Neuronal stem cell (in vitro differentiated cells): ENCODE results near the gene MSH5.

Source experiments
- DNase-seq: peaks from one replicate; pipeline ENCODE4 v3.0.0-alpha.2; 2013; ENCODE audit warnings: low spot score
- H2AFZ ChIP-seq: one replicate; pipeline ENCODE4 v1.6.1; 2013; ENCODE audit warnings: mild to moderate bottlenecking, low read length, inconsistent platforms
- H2AK5ac ChIP-seq: 2 replicates; pipeline ENCODE4 v1.6.1; 2013; ENCODE audit warnings: low read depth, mild to moderate bottlenecking, inconsistent platforms, low read length, moderate library complexity, mixed read lengths
- H2BK120ac ChIP-seq: 2 replicates; pipeline ENCODE4 v1.6.1; 2013; ENCODE audit warnings: low read depth, mild to moderate bottlenecking, inconsistent platforms, low read length, moderate library complexity, mixed read lengths
- H2BK12ac ChIP-seq: one replicate; pipeline ENCODE4 v1.6.1; 2013; ENCODE audit warnings: low read length, inconsistent platforms
- H2BK15ac ChIP-seq: 2 replicates; pipeline ENCODE4 v1.6.1; 2013; ENCODE audit warnings: mild to moderate bottlenecking, low read length, inconsistent platforms, mixed read lengths
- H2BK5ac ChIP-seq: one replicate; pipeline ENCODE4 v1.6.1; 2013; ENCODE audit warnings: inconsistent platforms, mild to moderate bottlenecking, low read length, moderate library complexity
- H3K14ac ChIP-seq: one replicate; pipeline ENCODE4 v1.6.1; 2013; ENCODE audit warnings: low read length, inconsistent platforms
- H3K18ac ChIP-seq: 2 replicates; pipeline ENCODE4 v1.6.1; 2013; ENCODE audit warnings: low read length, inconsistent platforms
- H3K23ac ChIP-seq: 2 replicates; pipeline ENCODE4 v1.6.1; 2013; ENCODE audit warnings: low read depth, mild to moderate bottlenecking, mixed read lengths, low read length, inconsistent platforms; ENCODE audit not compliant: poor library complexity
- H3K27ac ChIP-seq: replicated peaks from 3 replicates; pipeline ENCODE4 v1.5.1; 2013; ENCODE audit warnings: low read length, inconsistent platforms
- H3K27me3 ChIP-seq, 3 experiments: 2 replicates each; pipeline ENCODE4 v1.6.1; 2013; ENCODE audit warnings: low read length in 3 of 3, mild to moderate bottlenecking in 2 of 3, inconsistent platforms in 1 of 3, low read depth in 1 of 3, mixed read lengths in 1 of 3, moderate library complexity in 1 of 3; ENCODE audit not compliant: control insufficient read depth in 3 of 3, insufficient read depth in 3 of 3
- H3K36me3 ChIP-seq, 2 donors: replicated peaks in 1 of 2; 2 replicates each; pipeline ENCODE4 v1.6.1; 2013; ENCODE audit warnings: low read length in 2 of 2; ENCODE audit not compliant: control insufficient read depth in 2 of 2, insufficient read depth in 2 of 2
- H3K4ac ChIP-seq: 2 replicates; pipeline ENCODE4 v1.6.1; 2013; ENCODE audit warnings: inconsistent platforms, mild to moderate bottlenecking, low read length, moderate library complexity
- H3K4me1 ChIP-seq, 2 donors: 1 replicate in 1 of 2; 2 replicates in 1 of 2; pipeline ENCODE4 v1.6.1; 2013; ENCODE audit warnings: low read length in 2 of 2, low read depth in 1 of 2; ENCODE audit not compliant: control insufficient read depth in 2 of 2, insufficient read depth in 1 of 2
- H3K4me2 ChIP-seq: one replicate; pipeline ENCODE4 v1.6.1; 2013; ENCODE audit warnings: mild to moderate bottlenecking, low read length, inconsistent platforms; ENCODE audit not compliant: insufficient read depth, poor library complexity, severe bottlenecking
- H3K4me3 ChIP-seq, 2 donors: 2 replicates each; pipeline ENCODE4 v1.5.1; 2013; ENCODE audit warnings: low read length in 2 of 2, mild to moderate bottlenecking in 2 of 2, inconsistent platforms in 1 of 2, moderate library complexity in 1 of 2
- H3K79me1 ChIP-seq: one replicate; pipeline ENCODE4 v1.6.1; 2013; ENCODE audit warnings: low read depth, mild to moderate bottlenecking, inconsistent platforms, low read length, moderate library complexity
- H3K9ac ChIP-seq: one replicate; pipeline ENCODE4 v1.6.1; 2013; ENCODE audit warnings: mild to moderate bottlenecking, low read depth, low read length, inconsistent platforms; ENCODE audit not compliant: poor library complexity
- H3K9me3 ChIP-seq, 2 donors: replicated peaks in 1 of 2; 2 replicates each; pipeline versions ENCODE3 to v1.6.1; 2013; ENCODE audit warnings: low read length in 2 of 2, mild to moderate bottlenecking in 2 of 2, inconsistent platforms in 1 of 2, low read depth in 1 of 2, mixed read lengths in 1 of 2, moderate library complexity in 1 of 2; ENCODE audit not compliant: control insufficient read depth in 2 of 2, insufficient read depth in 1 of 2
- H4K8ac ChIP-seq: one replicate; pipeline ENCODE4 v1.6.1; 2013; ENCODE audit warnings: low read depth, mild to moderate bottlenecking, inconsistent platforms, low read length, moderate library complexity
- H4K91ac ChIP-seq: one replicate; pipeline ENCODE4 v1.6.1; 2013; ENCODE audit warnings: low read length, low read depth, mild to moderate bottlenecking, inconsistent platforms; ENCODE audit not compliant: poor library complexity
- WGBS, 2 donors: extraction: QIAGEN DNeasy Blood & Tissue Kit; methylation state at CpG; one replicate each; pipeline ENCODE4 v1.1.7; 2013; ENCODE audit warnings: missing lambda C conversion rate in 2 of 2, mixed read lengths in 1 of 2; ENCODE audit not compliant: insufficient read length in 2 of 2, insufficient replicate concordance in 1 of 2; ENCODE audit errors: extremely low coverage in 2 of 2; 5-methylcytosine and 5-hydroxymethylcytosine counted together

Gene MSH5

GRCh38 chr6:31794294-31794865 is 54.6 kb downstream of the MSH5 start:
- peaks cover 20 to 66% of the 10 kb centered on the region in 2 donors for H3K36me3 ChIP-seq
- H2AFZ ChIP-seq = peak overlapping the region; percentile 95
- H2BK5ac ChIP-seq = peak overlapping the region; percentile 99
- no CpG with 5 or more reads among the region's 7 CpGs for WGBS, 2 donors
- peak overlapping the region; percentile 77 to 87 for H3K4me3 ChIP-seq
- H3K79me1 ChIP-seq = no peaks in the 10 kb centered on the region
- no peak overlapping the region for H4K8ac ChIP-seq
- H3K4ac ChIP-seq = no peak overlapping the region
- no peaks in the 10 kb centered on the region for H3K27me3 ChIP-seq
- no peak overlapping the region for H2BK12ac ChIP-seq
- H3K23ac ChIP-seq = no peak overlapping the region
- H3K14ac ChIP-seq = no peak overlapping the region
- no peak overlapping the region for H2BK120ac ChIP-seq
- no peak for DNase-seq
- peak overlapping the region; percentile 39 for H3K18ac ChIP-seq
- H3K4me2 ChIP-seq = peak overlapping the region; percentile 98
- peak overlapping the region; percentile 96 for H3K9ac ChIP-seq
- H3K9me3 ChIP-seq = no peaks in the 10 kb centered on the region
- no peak overlapping the region for H2BK15ac ChIP-seq
- H3K4me1 ChIP-seq = peaks cover 2 to 5% of the 10 kb centered on the region in 2 donors
- peak overlapping the region; percentile 21 for H2AK5ac ChIP-seq
- H4K91ac ChIP-seq = no peak overlapping the region
- H3K27ac ChIP-seq = no peak overlapping the region

GRCh38 chr6:31794866-31795615 is 55.2 kb downstream of the MSH5 start:
- peak overlapping the region; percentile 96 for H3K9ac ChIP-seq
- no peaks in the 10 kb centered on the region for H3K79me1 ChIP-seq
- no peak overlapping the region for H2BK15ac ChIP-seq
- WGBS, 2 donors = no CpG with 5 or more reads among the region's 44 CpGs
- no peak overlapping the region for H3K14ac ChIP-seq
- H2BK12ac ChIP-seq = no peak overlapping the region
- peak overlapping the region; percentile 98 for H3K4me2 ChIP-seq
- peak overlapping the region; percentile 95 for H2AFZ ChIP-seq
- H3K4me3 ChIP-seq = peak overlapping the region; percentile 77 to 87
- H2AK5ac ChIP-seq = peak overlapping the region; percentile 83
- H3K23ac ChIP-seq = peak overlapping the region; percentile 99
- peak overlapping the region; percentile 30 for H4K8ac ChIP-seq
- peak overlapping the region; percentile 79 for H4K91ac ChIP-seq
- H3K9me3 ChIP-seq = no peaks in the 10 kb centered on the region
- peaks cover 18 to 65% of the 10 kb centered on the region in 2 donors for H3K36me3 ChIP-seq
- H3K18ac ChIP-seq = peak overlapping the region; percentile 90
- H3K27ac ChIP-seq = peak overlapping the region; percentile 91
- peaks cover 2 to 5% of the 10 kb centered on the region in 2 donors for H3K4me1 ChIP-seq
- DNase-seq = peak; percentile 27
- H2BK5ac ChIP-seq = peak overlapping the region; percentile 99
- H3K4ac ChIP-seq = no peak overlapping the region
- no peaks in the 10 kb centered on the region for H3K27me3 ChIP-seq
- H2BK120ac ChIP-seq = no peak overlapping the region

- Histone ChIP-seq H3K36me3 (peaks cover 17 to 62% of the 10 kb centered on the region in 2 donors), H3K27me3 (no peaks in the 10 kb centered on the region)
Measured at GRCh38 chr6:31795616-31796298, 56.0 kb downstream of the MSH5 start, which contains the start of gene VARS1. Gene VARS1 (minus strand): TSS chr6:31795752. CDS start chr6:31795217, 535 bp downstream.

GRCh38 chr6:31796993-31797385 is 57.2 kb downstream of the MSH5 start:
- no peak for DNase-seq
- Histone ChIP-seq H3K36me3 (peaks cover 13 to 61% of the 10 kb centered on the region in 2 donors), H4K8ac (no peak overlapping the region), H3K4ac (no peak overlapping the region), H3K18ac (no peak overlapping the region), H3K14ac (no peak overlapping the region), H3K9me3 (no peaks in the 10 kb centered on the region), H3K79me1 (no peaks in the 10 kb centered on the region), H4K91ac (no peak overlapping the region), H2BK5ac (no peak overlapping the region), H3K23ac (no peak overlapping the region), H3K27ac (no peak overlapping the region), H2BK15ac (no peak overlapping the region), H2BK120ac (no peak overlapping the region), H3K9ac (no peak overlapping the region), H3K27me3 (no peaks in the 10 kb centered on the region), H3K4me3 (no peak overlapping the region), H3K4me2 (no peak overlapping the region), H2AK5ac (no peak overlapping the region), H2AFZ (no peak overlapping the region), H2BK12ac (no peak overlapping the region), H3K4me1 (peaks cover 0 to 5% of the 10 kb centered on the region in 2 donors)
- no CpG with 5 or more reads among the region's 2 CpGs for WGBS, 2 donors

More at GRCh38 chr6:31795616-31796298, 56.0 kb downstream of the MSH5 start, which contains the start of gene VARS1:
- H2BK12ac ChIP-seq = no peak within 1 kb of the TSS
- H4K8ac ChIP-seq = peak within 1 kb of the TSS; percentile 30
- H3K18ac ChIP-seq = peak within 1 kb of the TSS; percentile 99
- peak within 1 kb of the TSS; percentile 96 for H3K9ac ChIP-seq
- H2AFZ ChIP-seq = peak within 1 kb of the TSS; percentile 95
- WGBS, 2 donors = no CpG with 5 or more reads among the region's 75 CpGs
- H3K4ac ChIP-seq = no peak within 1 kb of the TSS
- no peaks in the 10 kb centered on the region for H3K9me3 ChIP-seq
- DNase-seq = peak; percentile 82
- peak within 1 kb of the TSS; percentile 71 for H3K14ac ChIP-seq
- H3K79me1 ChIP-seq = no peaks in the 10 kb centered on the region
- peaks cover 2 to 5% of the 10 kb centered on the region in 2 donors for H3K4me1 ChIP-seq
- H2BK120ac ChIP-seq = no peak within 1 kb of the TSS
- H2BK5ac ChIP-seq = peak within 1 kb of the TSS; percentile 99
- peak within 1 kb of the TSS; percentile 99 for H3K23ac ChIP-seq
- peak within 1 kb of the TSS; percentile 91 for H3K27ac ChIP-seq
- H2AK5ac ChIP-seq = peak within 1 kb of the TSS; percentile 83
- H4K91ac ChIP-seq = peak within 1 kb of the TSS; percentile 79
- H3K4me2 ChIP-seq = peak within 1 kb of the TSS; percentile 98
- H2BK15ac ChIP-seq = no peak within 1 kb of the TSS
- H3K4me3 ChIP-seq = peak within 1 kb of the TSS; percentile 77 to 87
